Measurements from ENCODE around the gene OR1K1.
"Not testable (repeated sequence)": the region's sequence is repeated elsewhere in the genome, so short reads cannot be mapped to it uniquely, and the experiment has no call there.

Gene OR1K1

DNA sequence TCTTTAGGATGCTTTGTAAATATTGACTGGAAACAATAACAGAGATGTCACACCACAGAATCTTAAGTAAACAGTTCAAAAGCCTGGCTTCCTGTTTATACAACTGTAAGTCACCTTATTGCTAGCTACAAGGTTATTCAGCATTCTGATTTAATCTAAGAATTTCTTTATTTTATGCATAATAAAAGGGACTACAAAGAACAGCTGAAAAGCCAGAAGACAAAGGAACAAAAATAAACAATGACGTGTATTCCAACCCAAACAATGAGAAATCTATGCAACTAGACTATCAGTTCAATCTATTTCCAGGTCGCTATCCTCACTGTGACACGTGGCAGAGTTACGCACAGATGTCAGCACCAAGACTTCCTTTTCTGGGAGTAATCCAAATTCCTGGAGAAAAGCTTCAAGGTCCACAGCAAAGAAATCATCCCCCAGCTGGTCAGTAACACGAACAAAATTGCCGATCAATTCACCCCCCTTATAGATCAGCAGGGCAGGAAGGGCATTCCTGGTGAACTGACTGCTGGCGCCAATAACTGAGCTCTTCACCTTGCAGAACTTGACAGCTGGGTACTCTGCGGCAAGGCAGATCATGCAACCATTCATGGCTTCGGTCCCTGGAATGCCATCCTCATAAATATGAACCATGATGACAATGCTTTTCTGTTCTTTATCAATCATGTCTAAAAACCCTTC lies 20.0 kb downstream of the OR1K1 start:
- TF ChIP-seq, protein P1, sequence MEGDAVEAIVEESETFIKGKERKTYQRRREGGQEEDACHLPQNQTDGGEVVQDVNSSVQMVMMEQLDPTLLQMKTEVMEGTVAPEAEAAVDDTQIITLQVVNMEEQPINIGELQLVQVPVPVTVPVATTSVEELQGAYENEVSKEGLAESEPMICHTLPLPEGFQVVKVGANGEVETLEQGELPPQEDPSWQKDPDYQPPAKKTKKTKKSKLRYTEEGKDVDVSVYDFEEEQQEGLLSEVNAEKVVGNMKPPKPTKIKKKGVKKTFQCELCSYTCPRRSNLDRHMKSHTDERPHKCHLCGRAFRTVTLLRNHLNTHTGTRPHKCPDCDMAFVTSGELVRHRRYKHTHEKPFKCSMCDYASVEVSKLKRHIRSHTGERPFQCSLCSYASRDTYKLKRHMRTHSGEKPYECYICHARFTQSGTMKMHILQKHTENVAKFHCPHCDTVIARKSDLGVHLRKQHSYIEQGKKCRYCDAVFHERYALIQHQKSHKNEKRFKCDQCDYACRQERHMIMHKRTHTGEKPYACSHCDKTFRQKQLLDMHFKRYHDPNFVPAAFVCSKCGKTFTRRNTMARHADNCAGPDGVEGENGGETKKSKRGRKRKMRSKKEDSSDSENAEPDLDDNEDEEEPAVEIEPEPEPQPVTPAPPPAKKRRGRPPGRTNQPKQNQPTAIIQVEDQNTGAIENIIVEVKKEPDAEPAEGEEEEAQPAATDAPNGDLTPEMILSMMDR (IDR thresholded peaks at IDR 0.05; ENCODE audit: borderline replicate concordance, control extremely low read depth, extremely low read depth, insufficient read depth, missing control alignments) = no peak
- DNase-seq (ENCODE audit: low spot score) = no peak
- in situ Hi-C loops (cut with MboI; ENCODE audit: low sequenced_read_pairs, unreplicated experiment) = loop anchor here (10.0 kb wide), 2 partner anchors 355 to 695 kb away; no protein-coding TSS in a partner anchor

GRCh38 chr9:122820490-122820845 lies 20.5 kb downstream of the OR1K1 start:
- DNase-seq (ENCODE audit: low spot score) = no peak
- in situ Hi-C loops (cut with MboI; ENCODE audit: low sequenced_read_pairs, unreplicated experiment) = no loop called here
- TF ChIP-seq, protein P1 (IDR thresholded peaks at IDR 0.05; ENCODE audit: borderline replicate concordance, control extremely low read depth, extremely low read depth, insufficient read depth, missing control alignments) = no peak

GRCh38 chr9:122821278-122821943 lies 21.5 kb downstream of the OR1K1 start:
- in situ Hi-C loops (cut with MboI; ENCODE audit: low sequenced_read_pairs, unreplicated experiment) = no loop called here
- DNase-seq (ENCODE audit: low spot score) = no peak

GRCh38 chr9:122822056-122822455 lies 22.1 kb downstream of the OR1K1 start:
- in situ Hi-C loops (cut with MboI; ENCODE audit: low sequenced_read_pairs, unreplicated experiment) = no loop called here
- DNase-seq (ENCODE audit: low spot score) = no peak
- TF ChIP-seq, protein P1 (IDR thresholded peaks at IDR 0.05; ENCODE audit: borderline replicate concordance, control extremely low read depth, extremely low read depth, insufficient read depth, missing control alignments) = no peak

More at GRCh38 chr9:122821278-122821943, 21.5 kb downstream of the OR1K1 start:
- TF ChIP-seq, protein P1 (IDR thresholded peaks at IDR 0.05; ENCODE audit: borderline replicate concordance, control extremely low read depth, extremely low read depth, insufficient read depth, missing control alignments) = no peak

DNA sequence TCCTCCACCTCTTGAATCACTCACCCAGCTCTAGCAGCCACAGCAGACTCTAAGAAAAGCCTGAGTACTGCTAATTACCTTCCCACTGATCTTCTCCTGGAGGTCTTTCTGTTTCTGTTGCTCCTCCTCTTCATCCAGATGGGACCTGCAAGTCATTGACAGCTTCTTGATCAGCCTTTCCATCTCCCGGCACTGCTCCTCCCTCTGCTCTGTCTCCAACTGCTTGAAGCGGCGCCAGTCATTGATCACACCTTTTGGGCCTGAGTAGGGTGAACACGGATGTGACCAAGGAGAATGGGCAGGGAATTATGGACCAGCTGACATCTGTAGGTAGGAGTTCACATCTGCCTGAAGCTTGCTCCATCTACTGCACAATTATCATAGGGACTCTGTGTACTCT lies 23.0 kb downstream of the OR1K1 start:
- in situ Hi-C loops (cut with MboI; ENCODE audit: low sequenced_read_pairs, unreplicated experiment) = no loop called here
- TF ChIP-seq, protein P1 (IDR thresholded peaks at IDR 0.05; ENCODE audit: borderline replicate concordance, control extremely low read depth, extremely low read depth, insufficient read depth, missing control alignments) = no peak

DNA sequence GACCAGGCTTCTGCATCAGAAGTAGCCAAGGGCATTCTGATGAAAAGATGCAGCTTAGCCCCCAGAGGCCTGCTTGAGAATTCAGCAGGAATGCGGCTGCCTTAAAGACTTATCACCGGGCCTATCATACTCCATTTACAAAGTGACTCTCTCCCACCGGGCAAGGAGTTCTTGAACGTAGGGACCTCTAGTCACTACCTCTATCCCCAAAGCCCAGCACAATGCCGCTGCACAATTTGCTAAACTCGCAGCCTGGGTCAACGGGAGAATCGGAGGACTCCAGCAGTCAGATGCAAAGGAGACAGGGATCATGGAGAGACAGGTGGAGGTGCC lies 27.8 kb downstream of the OR1K1 start:
- TF ChIP-seq, protein P1 (IDR thresholded peaks at IDR 0.05; ENCODE audit: borderline replicate concordance, control extremely low read depth, extremely low read depth, insufficient read depth, missing control alignments) = no peak
- DNase-seq (ENCODE audit: low spot score) = no peak
- in situ Hi-C loops (cut with MboI; ENCODE audit: low sequenced_read_pairs, unreplicated experiment) = no loop called here

More for the DNA sequence above, 23.0 kb downstream of the OR1K1 start:
- DNase-seq (ENCODE audit: low spot score) = no peak

DNA sequence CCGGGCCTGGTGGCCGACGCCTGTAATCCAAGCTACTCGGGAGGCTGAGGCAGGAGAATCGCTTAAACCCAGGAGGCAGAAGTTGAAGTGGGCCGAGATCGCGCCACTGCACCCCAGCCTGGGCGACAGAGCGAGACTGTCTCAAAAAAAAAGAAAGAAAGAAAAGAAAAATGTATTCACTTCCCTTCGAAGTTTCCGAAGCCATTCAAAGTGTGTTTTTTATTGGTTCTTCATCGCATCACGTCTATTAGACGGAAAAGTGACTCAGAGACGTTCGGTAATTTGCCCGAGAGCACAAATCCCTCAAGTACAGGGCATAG lies 29.0 kb downstream of the OR1K1 start:
- in situ Hi-C loops (cut with MboI; ENCODE audit: low sequenced_read_pairs, unreplicated experiment); DNase-seq (ENCODE audit: low spot score): not testable (repeated sequence)

Measured in GM13976 (cell line).